ENCODE data around the gene DNA2. TPM values are rescaled to one million over a fixed set of nuclear protein-coding genes. Genes with fewer than 3 reads are reported as not detected.

Gene DNA2
- total RNA-seq, 1 experiment from 2014 or later: 29.0 TPM

- no TSS peak for BruUV-seq (replicated peaks)
- no peak for DNase-seq (ENCODE audit: low read depth, low spot score)
- no peaks in the 10 kb centered on the region for H3K4me1 ChIP-seq (ENCODE audit: control insufficient read depth, insufficient read depth, low read length)
- intact Hi-C loops (cut with micrococcal nuclease; ENCODE audit: unreplicated experiment): no loop called here
- no peak for ATAC-seq
- H3K36me3 ChIP-seq (ENCODE audit: control insufficient read depth, insufficient read depth, low read length): no peaks in the 10 kb centered on the region
- H3K4me3 ChIP-seq (ENCODE audit: low read depth in 2 of 2, low read length in 2 of 2): no peak overlapping the region
- POLR2A ChIA-PET: no interaction called here
- in situ Hi-C loops (cut with HindIII; ENCODE audit: low pct_unique_long_range_greater_than_20kb, low sequenced_read_pairs): no loop called here
- TF ChIP-seq SIN3A (IDR thresholded peaks at IDR 0.05; ENCODE audit: borderline replicate concordance, insufficient read depth, low read depth, low read length): no peak
- no peak for TF ChIP-seq TCF7L2 (IDR thresholded peaks at IDR 0.05; ENCODE audit: low read depth, low read length)
- TF ChIP-seq POLR2AphosphoS5 (IDR thresholded peaks at IDR 0.05; ENCODE audit: low read depth, low read length): no peak
- TF ChIP-seq CTCF (IDR thresholded peaks at IDR 0.05): no peak
- no peak for TF ChIP-seq REST (IDR thresholded peaks at IDR 0.05; ENCODE audit: insufficient read depth in 1 of 2, low read depth in 2 of 2, low read length in 1 of 2)
- H3K27ac ChIP-seq (ENCODE audit: low read length): no peak overlapping the region
- no peaks in the 10 kb centered on the region for H3K27me3 ChIP-seq (ENCODE audit: control insufficient read depth, insufficient read depth, low read length)
- CTCF ChIA-PET: no interaction called here
- H3K9me3 ChIP-seq (ENCODE audit: control insufficient read depth, insufficient read depth, low read depth, low read length): no peaks in the 10 kb centered on the region
Observed at GRCh38 chr10:68435803-68436202, 36.0 kb downstream of the DNA2 start.

DNA sequence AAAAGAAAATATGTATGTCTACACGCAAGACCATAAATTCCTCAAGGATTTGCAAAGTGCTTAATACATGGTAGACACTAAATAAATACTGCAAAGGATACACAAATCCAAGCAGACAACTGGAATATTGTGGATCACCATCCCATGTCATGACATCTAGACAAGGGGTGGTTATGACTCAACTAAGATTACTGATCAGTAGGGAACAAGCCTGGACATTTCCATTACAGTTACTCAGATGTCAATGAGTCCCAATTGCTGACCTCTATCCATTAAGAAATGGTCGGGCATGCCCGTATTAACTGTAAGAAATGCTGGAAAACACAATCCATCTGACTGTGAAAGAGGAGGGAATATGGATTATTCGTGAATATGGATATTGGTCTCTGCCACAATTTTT is 37.1 kb downstream of the DNA2 start:
- Histone ChIP-seq H3K36me3 (ENCODE audit: control insufficient read depth, insufficient read depth, low read length) (no peaks in the 10 kb centered on the region), H3K9me3 (ENCODE audit: control insufficient read depth, insufficient read depth, low read depth, low read length) (no peaks in the 10 kb centered on the region), H3K4me1 (ENCODE audit: control insufficient read depth, insufficient read depth, low read length) (no peaks in the 10 kb centered on the region), H3K27ac (ENCODE audit: low read length) (no peak overlapping the region), H3K27me3 (ENCODE audit: control insufficient read depth, insufficient read depth, low read length) (no peaks in the 10 kb centered on the region), H3K4me3 (ENCODE audit: low read depth in 2 of 2, low read length in 2 of 2) (no peak overlapping the region)
- in situ Hi-C loops (cut with HindIII; ENCODE audit: low pct_unique_long_range_greater_than_20kb, low sequenced_read_pairs) (no loop called here), intact Hi-C loops (cut with micrococcal nuclease; ENCODE audit: unreplicated experiment) (no loop called here)
- ATAC-seq (no peak), DNase-seq (ENCODE audit: low read depth, low spot score) (no peak)
- ChIA-PET POLR2A (no interaction called here), CTCF (no interaction called here)
- TF ChIP-seq CTCF (IDR thresholded peaks at IDR 0.05) (no peak), SIN3A (IDR thresholded peaks at IDR 0.05; ENCODE audit: borderline replicate concordance, insufficient read depth, low read depth, low read length) (no peak), POLR2AphosphoS5 (IDR thresholded peaks at IDR 0.05; ENCODE audit: low read depth, low read length) (no peak), TCF7L2 (IDR thresholded peaks at IDR 0.05; ENCODE audit: low read depth, low read length) (no peak), REST (IDR thresholded peaks at IDR 0.05; ENCODE audit: insufficient read depth in 1 of 2, low read depth in 2 of 2, low read length in 1 of 2) (no peak)
- BruUV-seq (replicated peaks): no TSS peak
